Karpas-422 (cell line): ENCODE data around the gene CST6. TPM values are rescaled to one million over a fixed set of nuclear protein-coding genes. Genes with fewer than 3 reads are reported as not detected.

Source experiments
- DNase-seq: peaks from one replicate; pipeline ENCODE4 v3.0.0-alpha.2; 2015
- H2AFZ ChIP-seq: fragments of 200-600 bp; sonication (generic); 2 replicates; pipeline ENCODE4 v1.6.1; 2014; ENCODE audit warnings: antibody characterized with exemption, low read length, mixed read lengths
- H3K27ac ChIP-seq: fragments of 200-600 bp; sonication (generic); 2 replicates; pipeline ENCODE4 v1.5.1; 2014; ENCODE audit warnings: mild to moderate bottlenecking, low read length, moderate library complexity
- H3K27me3 ChIP-seq: fragments of 200-600 bp; sonication (generic); 2 replicates; pipeline ENCODE4 v1.6.1; 2014; ENCODE audit warnings: low read length, mixed read lengths
- H3K36me3 ChIP-seq: fragments of 200-600 bp; sonication (generic); 2 replicates; pipeline ENCODE4 v1.6.1; 2014; ENCODE audit warnings: low read length, mixed read lengths; ENCODE audit not compliant: insufficient read depth
- H3K4me1 ChIP-seq: fragments of 200-600 bp; sonication (generic); 2 replicates; pipeline ENCODE4 v1.6.1; 2014; ENCODE audit warnings: mild to moderate bottlenecking, low read length, mixed read lengths
- H3K4me2 ChIP-seq: fragments of 200-600 bp; sonication (generic); 2 replicates; pipeline ENCODE4 v1.6.1; 2014; ENCODE audit warnings: low read length, low read depth, mild to moderate bottlenecking; ENCODE audit not compliant: poor library complexity, severe bottlenecking
- H3K4me3 ChIP-seq: fragments of 200-600 bp; sonication (generic); 2 replicates; pipeline ENCODE4 v1.5.1; 2014; ENCODE audit warnings: mild to moderate bottlenecking, antibody characterized with exemption, low read length, mixed read lengths
- H3K79me2 ChIP-seq: fragments of 200-600 bp; sonication (generic); 2 replicates; pipeline ENCODE4 v1.6.1; 2014; ENCODE audit warnings: mild to moderate bottlenecking, low read length, mixed read lengths
- H3K9ac ChIP-seq: fragments of 200-600 bp; sonication (generic); 2 replicates; pipeline ENCODE4 v1.6.0; 2014; ENCODE audit warnings: low read length
- H3K9me2 ChIP-seq: fragments of 200-600 bp; sonication (generic), shearing (Covaris generic); replicated peaks from 2 replicates; pipeline ENCODE4 v1.6.0; 2014; ENCODE audit warnings: mild to moderate bottlenecking, low read length, moderate library complexity; ENCODE audit not compliant: insufficient read depth
- H3K9me3 ChIP-seq: fragments of 300-700, 200-600 bp; sonication (generic); 2 replicates; pipeline ENCODE4 v1.6.1; 2014; ENCODE audit warnings: low read length, mixed read lengths
- H4K20me1 ChIP-seq: fragments of 200-600 bp; sonication (generic); 2 replicates; pipeline ENCODE4 v1.6.1; 2014; ENCODE audit warnings: mild to moderate bottlenecking, antibody characterized with exemption, low read length, low read depth; ENCODE audit not compliant: insufficient read depth
- total RNA-seq: library from RNA; depleted of rRNA; stranded (reverse); fragments of >200 nt; shearing (Covaris generic); gene quantifications from 2 replicates; pipeline ENCODE4 v1.2.3, GENCODE V29; 2014; ENCODE audit warnings: low replicate concordance; rRNA removed

Gene CST6
- total RNA-seq = not detected in 2 replicates

GRCh38 chr11:66011785-66012303 lies at the start of gene CST6:
TSS of gene CST6 (plus strand) at chr11:66012008. CDS start at chr11:66012045, 37 bp downstream.
- H3K4me1 ChIP-seq = no peaks in the 10 kb centered on the region

DNA sequence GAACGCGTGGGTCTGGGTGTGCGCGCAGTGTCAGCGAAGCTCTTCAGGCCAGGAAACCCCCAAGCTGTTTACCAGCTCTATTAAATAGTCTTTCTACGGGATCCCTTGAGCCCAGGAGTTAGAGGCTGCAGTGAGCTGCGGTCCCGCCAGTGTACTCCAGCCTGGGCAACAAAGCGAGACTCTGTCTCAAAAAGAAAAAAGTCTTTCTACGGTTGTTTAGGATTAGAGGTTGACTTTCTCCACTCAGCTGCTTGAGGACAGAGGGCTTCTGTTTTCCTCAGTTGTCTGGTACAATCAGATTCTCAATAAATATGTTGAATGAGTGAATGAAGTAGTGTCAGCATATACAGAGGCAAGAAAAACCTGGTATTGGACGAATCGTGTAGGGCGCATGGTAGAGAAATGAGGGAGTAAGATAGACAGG lies 49.7 kb upstream of the CST6 start:
- Histone ChIP-seq H3K4me1 (peaks cover 19% of the 10 kb centered on the region), H3K36me3 (peaks cover 6% of the 10 kb centered on the region; the same call in 1 of the 2 replicates), H3K4me3 (peak overlapping the region; percentile 99), H3K79me2 (peaks cover 29% of the 10 kb centered on the region), H4K20me1 (peaks cover 12% of the 10 kb centered on the region), H3K9ac (peak overlapping the region; percentile 100), H3K27ac (no peak overlapping the region), H2AFZ (no peak overlapping the region), H3K9me2 (no peaks in the 10 kb centered on the region), H3K9me3 (no peaks in the 10 kb centered on the region), H3K27me3 (no peaks in the 10 kb centered on the region), H3K4me2 (peak overlapping the region; percentile 94)
- DNase-seq = no peak

More at GRCh38 chr11:66011785-66012303, at the start of gene CST6:
- Histone ChIP-seq H3K9me2 (no peaks in the 10 kb centered on the region), H4K20me1 (no peaks in the 10 kb centered on the region), H3K27me3 (no peaks in the 10 kb centered on the region), H2AFZ (no peak within 1 kb of the TSS), H3K36me3 (no peaks in the 10 kb centered on the region), H3K4me3 (no peak within 1 kb of the TSS), H3K9me3 (no peaks in the 10 kb centered on the region), H3K9ac (no peak within 1 kb of the TSS), H3K4me2 (no peak within 1 kb of the TSS), H3K79me2 (no peaks in the 10 kb centered on the region), H3K27ac (no peak within 1 kb of the TSS)
- no peak for DNase-seq

DNA sequence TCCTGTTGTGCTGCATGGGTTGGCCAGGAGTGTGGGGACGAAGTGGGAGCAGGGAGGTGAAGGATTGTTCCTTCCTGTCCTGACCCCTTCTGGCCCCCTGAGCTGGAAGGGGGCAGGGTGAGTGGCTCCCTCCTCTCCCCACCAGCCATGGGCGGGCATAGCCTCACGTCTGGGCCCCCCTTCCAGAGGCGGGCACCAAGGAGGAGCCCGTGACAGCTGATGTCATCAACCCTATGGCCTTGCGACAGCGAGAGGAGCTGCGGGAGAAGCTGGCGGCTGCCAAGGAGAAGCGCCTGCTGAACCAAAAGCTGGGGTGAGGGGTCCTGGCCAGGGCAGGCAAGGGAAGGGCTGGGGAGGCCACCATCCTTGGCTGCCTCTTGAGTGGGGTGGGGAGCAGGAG lies 46.9 kb upstream of the CST6 start:
- Histone ChIP-seq H3K36me3 (peaks cover 9% of the 10 kb centered on the region; the same call in 1 of the 2 replicates), H4K20me1 (peaks cover 12% of the 10 kb centered on the region), H3K9ac (no peak overlapping the region), H3K4me3 (no peak overlapping the region), H3K27me3 (no peaks in the 10 kb centered on the region), H3K9me2 (no peaks in the 10 kb centered on the region), H3K9me3 (no peaks in the 10 kb centered on the region), H3K27ac (no peak overlapping the region), H3K79me2 (peaks cover 29% of the 10 kb centered on the region), H3K4me2 (no peak overlapping the region), H2AFZ (no peak overlapping the region), H3K4me1 (peaks cover 19% of the 10 kb centered on the region)
- no peak for DNase-seq

DNA sequence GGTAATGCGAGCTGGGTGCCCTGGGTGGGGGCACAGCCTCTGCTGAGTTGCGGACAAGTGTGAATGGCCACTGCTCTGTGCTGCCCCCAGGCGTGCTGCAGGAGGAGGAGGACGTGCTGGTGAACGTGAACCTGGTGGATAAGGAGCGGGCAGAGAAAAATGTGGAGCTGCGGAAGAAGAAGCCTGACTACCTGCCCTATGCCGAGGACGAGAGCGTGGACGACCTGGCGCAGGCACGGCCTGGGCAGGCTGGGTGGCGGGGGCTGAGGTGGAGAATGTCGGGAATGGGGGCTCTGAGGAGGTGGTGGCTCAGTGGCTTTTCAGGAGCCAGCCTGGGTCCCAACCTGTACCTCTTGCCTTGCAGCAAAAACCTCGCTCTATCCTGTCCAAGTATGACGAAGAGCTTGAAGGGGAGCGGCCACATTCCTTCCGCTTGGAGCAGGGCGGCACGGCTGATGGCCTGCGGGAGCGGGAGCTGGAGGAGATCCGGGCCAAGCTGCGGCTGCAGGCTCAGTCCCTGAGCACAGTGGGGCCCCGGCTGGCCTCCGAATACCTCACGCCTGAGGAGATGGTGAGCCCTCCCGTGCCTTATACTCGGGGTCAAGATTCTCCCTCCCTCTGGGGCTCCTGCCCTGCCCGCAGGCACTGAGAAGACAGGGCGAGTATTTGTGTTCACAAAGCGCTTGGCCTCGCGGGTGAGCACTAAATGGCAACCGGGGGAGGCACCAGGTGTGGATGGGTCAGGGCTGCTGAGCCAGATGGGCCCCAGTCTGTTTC lies 45.6 kb upstream of the CST6 start:
- H3K9me2 ChIP-seq = no peaks in the 10 kb centered on the region
- H2AFZ ChIP-seq = no peak overlapping the region
- H3K36me3 ChIP-seq = peaks cover 9% of the 10 kb centered on the region; the same call in 1 of the 2 replicates
- peaks cover 12% of the 10 kb centered on the region for H4K20me1 ChIP-seq
- H3K4me1 ChIP-seq = peaks cover 12% of the 10 kb centered on the region
- H3K4me2 ChIP-seq = no peak overlapping the region
- H3K27ac ChIP-seq = no peak overlapping the region
- no peak overlapping the region for H3K9ac ChIP-seq
- no peaks in the 10 kb centered on the region for H3K27me3 ChIP-seq
- no peaks in the 10 kb centered on the region for H3K9me3 ChIP-seq
- peaks cover 29% of the 10 kb centered on the region for H3K79me2 ChIP-seq
- H3K4me3 ChIP-seq = no peak overlapping the region
- DNase-seq = no peak

DNA sequence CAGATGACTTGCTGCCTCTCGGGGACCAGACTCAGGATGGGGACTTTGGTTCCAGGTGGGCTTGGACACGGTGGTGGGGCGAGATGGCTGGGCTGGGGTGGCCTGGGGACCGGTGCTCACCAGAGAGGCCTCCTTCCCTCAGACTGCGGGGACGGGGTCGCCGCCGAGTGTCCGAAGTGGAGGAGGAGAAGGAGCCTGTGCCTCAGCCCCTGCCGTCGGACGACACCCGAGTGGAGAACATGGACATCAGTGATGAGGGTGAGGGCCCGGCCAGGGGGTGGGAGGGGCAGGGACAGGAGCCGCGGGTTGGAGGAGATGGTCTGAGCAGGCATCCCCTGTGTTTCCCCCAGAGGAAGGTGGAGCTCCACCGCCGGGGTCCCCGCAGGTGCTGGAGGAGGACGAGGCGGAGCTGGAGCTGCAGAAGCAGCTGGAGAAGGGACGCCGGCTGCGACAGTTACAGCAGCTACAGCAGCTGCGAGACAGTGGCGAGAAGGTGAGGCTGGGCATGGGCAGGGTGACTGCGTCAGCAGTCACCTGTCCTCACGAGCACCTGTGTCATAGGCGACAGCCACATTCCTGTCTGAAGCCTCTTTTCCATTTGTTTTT lies 44.4 kb upstream of the CST6 start:
- Histone ChIP-seq H3K4me3 (no peak overlapping the region), H4K20me1 (peaks cover 8% of the 10 kb centered on the region), H3K27ac (no peak overlapping the region), H2AFZ (no peak overlapping the region), H3K36me3 (peaks cover 9% of the 10 kb centered on the region; the same call in 1 of the 2 replicates), H3K9me2 (no peaks in the 10 kb centered on the region), H3K4me2 (no peak overlapping the region), H3K27me3 (no peaks in the 10 kb centered on the region), H3K9ac (no peak overlapping the region), H3K79me2 (peaks cover 20% of the 10 kb centered on the region), H3K4me1 (peaks cover 9% of the 10 kb centered on the region), H3K9me3 (no peaks in the 10 kb centered on the region)
- DNase-seq = no peak

DNA sequence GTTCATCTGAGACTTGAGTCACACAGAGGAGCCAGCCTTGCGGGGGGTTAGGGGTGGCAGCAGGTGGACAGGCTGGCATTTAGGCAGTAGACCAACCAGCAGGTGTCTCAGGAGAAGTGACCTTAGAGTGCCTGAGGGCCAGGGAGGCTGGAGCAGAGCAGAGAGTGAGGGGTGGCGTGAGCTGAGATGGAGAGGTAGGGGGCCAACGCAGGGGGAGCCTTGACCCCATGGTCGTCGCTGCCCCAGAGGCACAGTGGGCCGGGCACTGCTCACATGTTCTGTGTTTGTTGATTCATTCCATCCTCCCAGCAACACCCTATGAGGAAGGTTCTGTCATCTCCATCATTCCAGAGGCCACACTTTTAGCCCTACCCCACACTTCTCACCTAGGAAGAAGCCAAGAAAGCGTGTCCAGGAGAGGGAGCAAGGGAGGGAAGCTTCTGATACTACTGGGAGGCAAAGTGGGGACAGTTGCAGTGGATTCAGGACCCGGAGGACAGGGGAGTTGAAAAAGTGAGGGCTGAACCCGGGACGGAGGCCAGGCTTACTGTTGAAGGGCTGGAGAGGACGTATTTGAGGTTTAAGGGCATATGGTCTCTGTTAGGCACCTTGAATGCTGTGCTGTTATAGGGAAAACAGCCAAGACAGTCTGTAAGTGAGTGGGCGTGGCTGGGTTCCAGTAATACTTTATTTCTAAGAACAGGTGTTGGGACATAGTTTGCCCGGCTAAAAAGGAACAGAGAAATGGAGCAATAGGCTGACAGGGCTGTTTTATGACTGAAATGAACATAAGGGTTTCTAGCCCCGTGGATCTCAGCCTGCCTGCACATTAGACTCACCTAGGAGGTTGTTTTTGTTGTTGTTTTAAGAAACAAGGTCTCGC lies 43.0 kb upstream of the CST6 start:
- Histone ChIP-seq H3K9me2 (no peaks in the 10 kb centered on the region), H3K4me2 (no peak overlapping the region), H3K27me3 (no peaks in the 10 kb centered on the region), H3K79me2 (peaks cover 6% of the 10 kb centered on the region), H2AFZ (no peak overlapping the region), H3K27ac (no peak overlapping the region), H3K4me1 (no peaks in the 10 kb centered on the region), H3K4me3 (no peak overlapping the region), H3K9ac (no peak overlapping the region), H3K9me3 (no peaks in the 10 kb centered on the region), H4K20me1 (no peaks in the 10 kb centered on the region), H3K36me3 (peaks cover 8% of the 10 kb centered on the region; the same call in 1 of the 2 replicates)
- DNase-seq = no peak

- Histone ChIP-seq H3K9me3 (no peaks in the 10 kb centered on the region), H3K4me1 (no peaks in the 10 kb centered on the region), H3K27ac (no peak overlapping the region), H3K27me3 (no peaks in the 10 kb centered on the region), H3K9ac (no peak overlapping the region), H4K20me1 (no peaks in the 10 kb centered on the region), H2AFZ (no peak overlapping the region), H3K36me3 (peaks cover 3% of the 10 kb centered on the region; the same call in 1 of the 2 replicates), H3K9me2 (no peaks in the 10 kb centered on the region), H3K4me2 (no peak overlapping the region), H3K79me2 (no peaks in the 10 kb centered on the region), H3K4me3 (no peak overlapping the region)
- no peak for DNase-seq
Observed at GRCh38 chr11:65972116-65972515, 39.7 kb upstream of the CST6 start.
